Hematopoietic multipotent progenitor cell treated with erythropoietin and hydrocortisone succinate and interleukin-3 and kit ligand, for 8 days (in vitro differentiated cells): ENCODE measurements around the gene CFDP1.

Experiments
- DNase-seq: peaks from one replicate; pipeline ENCODE4 v3.0.0-alpha.2; 2015

Gene CFDP1

DNA sequence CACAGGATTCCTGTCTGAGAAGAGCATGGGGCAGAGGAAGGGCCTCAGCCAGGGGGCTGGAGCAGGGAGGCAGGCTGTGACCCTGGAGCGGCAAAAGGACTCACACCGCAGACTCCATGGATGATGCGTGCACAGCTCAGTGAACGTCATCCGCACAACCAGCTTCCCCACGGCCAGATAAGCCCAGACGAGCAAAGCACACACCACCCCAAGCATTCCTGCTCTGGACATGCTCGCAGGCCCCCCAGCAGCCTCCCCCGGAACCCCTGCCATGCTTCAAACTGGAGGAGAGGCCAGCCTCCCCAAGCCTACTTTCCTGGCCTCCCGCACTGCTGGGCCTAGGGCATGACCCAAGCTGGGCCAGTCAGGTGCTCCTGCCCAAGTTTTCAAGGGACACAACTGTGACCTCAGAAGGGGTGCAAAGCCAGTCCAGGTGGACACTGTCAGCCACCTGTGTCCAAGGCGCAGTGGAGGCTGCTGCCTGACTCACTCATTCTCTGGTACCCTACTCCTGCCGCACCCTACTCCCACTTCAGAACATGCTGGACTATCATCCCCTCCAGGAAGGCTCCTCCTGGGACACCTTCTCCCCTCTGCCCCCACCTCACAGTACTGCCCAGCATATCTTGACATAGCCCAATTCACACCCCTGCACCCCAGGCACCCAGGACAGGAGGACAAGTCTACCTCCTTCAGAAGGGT lies 186.6 kb downstream of the CFDP1 start:
- no peak for DNase-seq

DNA sequence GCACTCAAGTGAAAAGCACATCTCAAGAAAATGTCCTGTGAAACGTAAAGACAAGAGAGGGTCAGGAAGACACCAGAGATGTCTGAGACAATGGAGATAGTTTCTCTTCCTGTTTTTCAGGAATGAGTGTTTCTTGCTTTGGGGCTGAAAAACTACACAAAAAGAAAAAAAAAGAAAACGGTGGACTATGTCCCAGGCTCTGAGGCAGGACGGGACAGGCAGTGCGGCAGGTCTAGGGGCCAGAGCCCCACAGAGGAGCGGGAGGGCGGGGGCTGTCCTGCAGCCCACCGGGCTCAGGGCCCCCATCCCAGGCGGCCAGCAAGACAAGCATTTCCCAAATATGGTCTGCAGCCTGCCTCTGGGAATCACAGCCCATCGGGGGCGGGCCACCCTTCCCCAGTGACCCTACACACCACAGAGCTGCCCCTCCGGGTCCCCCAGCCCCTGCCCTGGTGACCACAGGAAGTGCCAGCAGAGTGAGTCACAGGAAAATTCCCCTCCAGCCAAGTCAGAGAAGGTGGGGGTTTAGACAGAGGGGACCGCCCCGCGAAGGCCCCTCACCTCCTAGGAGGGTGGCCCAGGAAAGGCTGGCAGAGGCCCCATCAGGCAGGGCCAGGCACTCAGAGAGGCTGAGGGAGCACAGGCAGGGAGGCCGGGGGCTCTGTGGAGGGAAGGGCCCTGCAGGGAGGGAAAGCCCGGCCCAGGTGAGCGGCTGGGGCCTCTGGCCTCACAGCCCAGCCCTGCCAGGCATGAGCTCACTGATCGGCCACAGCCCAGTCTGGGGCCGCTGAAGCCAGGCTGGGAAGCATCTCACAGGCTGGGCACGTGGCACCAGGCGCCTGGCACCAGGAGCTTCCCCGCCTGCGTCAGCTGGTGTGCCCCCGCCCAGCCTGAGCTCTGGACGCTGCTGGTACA lies 188.2 kb downstream of the CFDP1 start:
- DNase-seq: no peak

DNA sequence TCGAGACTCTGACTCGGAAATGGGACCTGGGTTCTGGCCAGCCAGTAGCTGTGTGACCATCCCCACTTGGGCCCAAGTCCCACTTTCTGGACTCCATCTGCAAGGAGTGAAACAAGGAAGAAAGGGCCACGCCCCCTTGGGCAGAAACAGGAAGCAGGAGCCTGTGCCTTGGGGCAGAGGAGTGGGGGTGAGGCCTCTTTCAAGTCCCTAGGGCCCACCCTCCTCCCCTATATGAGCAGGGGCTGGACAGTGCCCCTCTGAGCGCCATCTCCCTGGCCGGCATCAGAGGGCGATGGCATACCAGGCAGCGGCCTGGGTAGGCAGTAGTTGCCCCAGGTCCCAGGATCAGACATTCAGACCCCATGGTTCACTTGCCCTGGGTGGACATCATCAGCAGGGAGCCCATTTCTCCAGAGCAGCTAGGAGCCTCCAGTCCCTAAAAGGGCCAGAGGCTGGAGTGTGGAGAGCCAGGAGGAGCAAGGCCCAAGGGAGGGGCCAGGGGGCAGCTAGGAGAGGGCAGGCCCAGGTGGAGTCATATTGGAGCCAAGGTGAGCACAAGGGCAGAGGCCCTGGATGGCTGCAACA lies 189.0 kb downstream of the CFDP1 start:
- no peak for DNase-seq
